IPS-NIHi11 (cell line): ENCODE results near the gene EFTUD2.
"Not testable (repeated sequence)": the region's sequence is repeated elsewhere in the genome, so short reads cannot be mapped to it uniquely, and the experiment has no call there.

Source experiments
- DNase-seq: peaks from one replicate; pipeline ENCODE4 v3.0.0; 2012; ENCODE audit warnings: mixed read lengths, low spot score

Gene EFTUD2

GRCh38 chr17:44808656-44809388 is 90.4 kb downstream of the EFTUD2 start:
- not testable (repeated sequence) for DNase-seq

- DNase-seq: no peak
Measured at GRCh38 chr17:44808156-44808555, 91.1 kb downstream of the EFTUD2 start.

DNA sequence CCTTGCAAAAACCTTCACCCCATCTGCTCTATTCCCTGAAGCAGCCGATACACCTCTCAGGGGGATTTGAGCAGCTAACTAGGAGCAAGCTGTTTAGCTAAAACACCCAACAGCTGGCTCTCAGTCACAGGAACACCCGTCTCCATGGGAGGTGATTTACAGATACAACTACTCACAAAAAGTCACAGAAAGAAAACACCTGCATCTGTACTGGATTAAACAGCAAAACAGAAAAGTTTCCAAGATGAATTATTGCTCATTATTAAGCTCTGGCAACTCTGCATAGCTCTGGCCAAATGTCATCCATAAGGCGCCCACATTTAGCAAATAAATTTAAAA is 91.5 kb downstream of the EFTUD2 start:
- DNase-seq: no peak

DNA sequence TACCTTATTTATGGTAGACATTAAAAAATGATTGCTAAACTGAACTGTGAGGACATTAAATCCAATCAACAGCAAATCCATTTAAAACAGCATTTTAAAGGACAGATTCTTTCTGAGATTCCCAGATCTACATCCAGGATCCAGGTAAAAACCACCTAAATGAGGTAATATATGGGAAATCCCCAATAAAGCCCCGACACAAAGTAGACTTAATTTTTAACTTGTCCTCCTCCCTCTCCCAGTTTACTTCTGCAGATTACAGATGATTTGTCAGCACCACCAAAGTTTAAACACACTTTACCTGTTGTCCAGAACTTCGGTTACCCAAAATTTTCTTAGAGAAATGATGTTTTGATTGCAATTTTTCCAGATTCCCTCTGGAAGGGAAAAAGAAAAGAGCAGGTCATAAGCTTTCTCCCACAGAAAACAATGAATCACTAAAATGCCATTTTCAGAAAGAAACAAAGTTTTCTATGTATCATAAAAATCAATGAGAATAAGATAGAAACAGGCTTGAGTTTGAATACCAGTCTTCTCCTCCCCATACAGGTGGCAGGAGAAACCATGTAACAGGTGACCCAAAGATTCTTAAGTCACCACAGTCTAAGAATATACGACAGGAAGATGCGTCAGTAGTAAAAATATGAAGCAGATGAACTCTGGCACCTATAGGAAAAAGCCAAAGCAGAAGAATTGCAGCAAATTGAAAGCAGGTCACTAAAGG is 92.0 kb downstream of the EFTUD2 start:
- DNase-seq: no peak

DNA sequence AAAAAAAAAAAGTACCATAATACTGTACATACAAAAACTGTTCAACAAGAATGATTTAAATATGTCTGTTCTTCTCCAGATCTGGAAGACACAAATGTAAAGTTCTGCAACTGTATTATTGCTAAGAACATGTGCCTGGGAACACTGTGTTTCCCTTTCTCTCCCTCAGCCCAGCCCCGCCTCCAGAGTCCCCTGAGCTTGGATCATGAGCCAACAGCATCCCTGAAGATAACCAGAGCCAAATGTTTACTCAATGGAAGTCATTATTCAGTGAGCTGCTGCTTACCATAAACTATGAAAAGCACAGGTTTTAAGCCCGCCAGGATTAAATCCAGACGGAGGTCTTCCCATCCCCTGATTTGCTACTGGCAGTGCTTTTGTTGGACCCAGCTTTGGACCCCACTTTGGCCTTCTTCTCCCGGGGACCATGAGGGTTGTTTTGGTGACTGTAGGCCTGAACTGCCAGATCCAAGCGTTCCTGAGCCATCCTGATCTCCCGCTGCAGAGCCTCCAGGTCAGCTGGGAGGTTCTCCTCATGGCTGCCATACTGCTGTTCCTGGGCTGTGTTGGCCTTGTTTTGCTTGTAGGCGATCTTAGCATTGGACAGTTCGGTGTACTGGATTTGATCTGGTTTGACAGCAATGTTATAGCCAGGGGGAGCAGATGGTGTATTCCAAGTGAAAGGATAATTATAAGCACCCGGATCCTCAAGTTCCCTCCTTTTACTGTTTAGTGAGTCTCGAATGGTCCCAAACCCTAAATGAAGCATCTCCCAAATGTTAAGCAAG is 94.7 kb downstream of the EFTUD2 start:
- DNase-seq: no peak

DNA sequence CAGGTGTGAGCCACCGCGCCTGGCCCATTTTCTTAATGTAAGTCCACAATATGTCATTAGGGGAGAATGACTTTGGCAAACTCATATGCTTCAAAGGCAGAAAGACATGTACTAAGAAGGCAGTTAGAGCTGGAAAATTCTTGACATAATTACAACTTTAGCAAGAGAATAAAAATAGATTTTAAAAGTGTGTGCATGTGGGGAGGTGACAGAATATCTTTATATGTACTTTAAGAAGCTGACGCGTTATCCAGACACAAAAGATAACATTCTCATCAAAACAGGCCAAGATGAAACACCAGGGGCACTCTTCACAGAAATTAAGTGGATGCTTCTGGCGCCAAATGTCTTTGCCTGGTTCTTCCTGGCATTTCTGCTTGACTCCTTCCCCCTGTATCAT is 97.4 kb downstream of the EFTUD2 start:
- DNase-seq: no peak
